ENCODE results near the gene TMEM164.
A peak's percentile ranks its signal among the peaks of the same experiment; 100 is the strongest.

The TMEM164 gene

GRCh38 chrX:110082161-110082560 is 79.2 kb downstream of the TMEM164 start:
- H3K27ac ChIP-seq: peak overlapping the region; percentile 62

GRCh38 chrX:110086162-110086915 is 83.4 kb downstream of the TMEM164 start:
- no peak overlapping the region for H3K27ac ChIP-seq
- no peak for TF ChIP-seq CTCF (conservative IDR thresholded peaks at IDR 0.05)
- no peak for TF ChIP-seq ZFX (IDR thresholded peaks at IDR 0.05)

More at GRCh38 chrX:110082161-110082560, 79.2 kb downstream of the TMEM164 start:
- TF ChIP-seq CTCF (conservative IDR thresholded peaks at IDR 0.05) (no peak), ZFX (IDR thresholded peaks at IDR 0.05) (no peak)

GRCh38 chrX:110086916-110087484 is 84.1 kb downstream of the TMEM164 start:
- no peak for TF ChIP-seq CTCF (conservative IDR thresholded peaks at IDR 0.05)
- TF ChIP-seq ZFX (IDR thresholded peaks at IDR 0.05): no peak
- peak overlapping the region; percentile 18; the same call in 1 of the 2 replicates for H3K27ac ChIP-seq

GRCh38 chrX:110087485-110088356 is 84.8 kb downstream of the TMEM164 start:
- H3K27ac ChIP-seq: peak overlapping the region; percentile 18; the same call in 1 of the 2 replicates
- TF ChIP-seq CTCF (conservative IDR thresholded peaks at IDR 0.05) (no peak), ZFX (IDR thresholded peaks at IDR 0.05) (no peak)

- no peak overlapping the region for H3K27ac ChIP-seq
- no peak for TF ChIP-seq ZFX (IDR thresholded peaks at IDR 0.05)
- no peak for TF ChIP-seq CTCF (conservative IDR thresholded peaks at IDR 0.05)
Measured at GRCh38 chrX:110089656-110090403, 86.9 kb downstream of the TMEM164 start.

- H3K27ac ChIP-seq: no peak overlapping the region
- TF ChIP-seq CTCF (conservative IDR thresholded peaks at IDR 0.05) (no peak), ZFX (IDR thresholded peaks at IDR 0.05) (no peak)
Measured at GRCh38 chrX:110097920-110098319, 95.0 kb downstream of the TMEM164 start.

Measured in C4-2B (cell line).